Measurements from ENCODE around the gene SRGAP2B.
"Not testable (repeated sequence)": the region's sequence is repeated elsewhere in the genome, so short reads cannot be mapped to it uniquely, and the experiment has no call there.

The SRGAP2B gene

GRCh38 chr1:144922785-144923184 lies 172.3 kb downstream of the SRGAP2B start:
- not testable (repeated sequence) for H3K27ac ChIP-seq (ENCODE audit: low read depth in 2 of 2, low read length in 2 of 2)

GRCh38 chr1:144919106-144919505 lies 176.0 kb downstream of the SRGAP2B start:
- H3K36me3 ChIP-seq (ENCODE audit: control insufficient read depth in 2 of 2, insufficient read depth in 2 of 2, low read length in 2 of 2); H3K9me3 ChIP-seq (ENCODE audit: control insufficient read depth in 2 of 2, low read length in 2 of 2); H3K9ac ChIP-seq (ENCODE audit: low read depth in 1 of 2, low read length in 2 of 2); H3K27me3 ChIP-seq (ENCODE audit: control insufficient read depth in 2 of 2, insufficient read depth in 2 of 2, low read length in 2 of 2); H3K4me1 ChIP-seq (ENCODE audit: control insufficient read depth in 2 of 2, insufficient read depth in 2 of 2, low read length in 2 of 2); H3K4me3 ChIP-seq (ENCODE audit: low read length in 2 of 2); H3K27ac ChIP-seq (ENCODE audit: low read depth in 2 of 2, low read length in 2 of 2): not testable (repeated sequence)

More at GRCh38 chr1:144922785-144923184, 172.3 kb downstream of the SRGAP2B start:
- H3K9me3 ChIP-seq (ENCODE audit: control insufficient read depth in 2 of 2, low read length in 2 of 2); H3K4me3 ChIP-seq (ENCODE audit: low read length in 2 of 2); H3K36me3 ChIP-seq (ENCODE audit: control insufficient read depth in 2 of 2, insufficient read depth in 2 of 2, low read length in 2 of 2); H3K9ac ChIP-seq (ENCODE audit: low read depth in 1 of 2, low read length in 2 of 2); H3K27me3 ChIP-seq (ENCODE audit: control insufficient read depth in 2 of 2, insufficient read depth in 2 of 2, low read length in 2 of 2); H3K4me1 ChIP-seq (ENCODE audit: control insufficient read depth in 2 of 2, insufficient read depth in 2 of 2, low read length in 2 of 2): not testable (repeated sequence)

GRCh38 chr1:144918027-144918603 lies 177.0 kb downstream of the SRGAP2B start:
- H3K4me1 ChIP-seq (ENCODE audit: control insufficient read depth in 2 of 2, insufficient read depth in 2 of 2, low read length in 2 of 2); H3K36me3 ChIP-seq (ENCODE audit: control insufficient read depth in 2 of 2, insufficient read depth in 2 of 2, low read length in 2 of 2); H3K9me3 ChIP-seq (ENCODE audit: control insufficient read depth in 2 of 2, low read length in 2 of 2); H3K4me3 ChIP-seq (ENCODE audit: low read length in 2 of 2); H3K27ac ChIP-seq (ENCODE audit: low read depth in 2 of 2, low read length in 2 of 2); H3K9ac ChIP-seq (ENCODE audit: low read depth in 1 of 2, low read length in 2 of 2); H3K27me3 ChIP-seq (ENCODE audit: control insufficient read depth in 2 of 2, insufficient read depth in 2 of 2, low read length in 2 of 2): not testable (repeated sequence)

- H3K4me3 ChIP-seq (ENCODE audit: low read length in 2 of 2); H3K27ac ChIP-seq (ENCODE audit: low read depth in 2 of 2, low read length in 2 of 2); H3K9ac ChIP-seq (ENCODE audit: low read depth in 1 of 2, low read length in 2 of 2); H3K36me3 ChIP-seq (ENCODE audit: control insufficient read depth in 2 of 2, insufficient read depth in 2 of 2, low read length in 2 of 2); H3K4me1 ChIP-seq (ENCODE audit: control insufficient read depth in 2 of 2, insufficient read depth in 2 of 2, low read length in 2 of 2); H3K9me3 ChIP-seq (ENCODE audit: control insufficient read depth in 2 of 2, low read length in 2 of 2); H3K27me3 ChIP-seq (ENCODE audit: control insufficient read depth in 2 of 2, insufficient read depth in 2 of 2, low read length in 2 of 2): not testable (repeated sequence)
Observed at GRCh38 chr1:144917154-144918026, 177.7 kb downstream of the SRGAP2B start.

- H3K36me3 ChIP-seq (ENCODE audit: control insufficient read depth in 2 of 2, insufficient read depth in 2 of 2, low read length in 2 of 2); H3K27ac ChIP-seq (ENCODE audit: low read depth in 2 of 2, low read length in 2 of 2); H3K4me3 ChIP-seq (ENCODE audit: low read length in 2 of 2); H3K4me1 ChIP-seq (ENCODE audit: control insufficient read depth in 2 of 2, insufficient read depth in 2 of 2, low read length in 2 of 2); H3K9me3 ChIP-seq (ENCODE audit: control insufficient read depth in 2 of 2, low read length in 2 of 2); H3K27me3 ChIP-seq (ENCODE audit: control insufficient read depth in 2 of 2, insufficient read depth in 2 of 2, low read length in 2 of 2); H3K9ac ChIP-seq (ENCODE audit: low read depth in 1 of 2, low read length in 2 of 2): not testable (repeated sequence)
Observed at GRCh38 chr1:144913977-144914734, 181.0 kb downstream of the SRGAP2B start.

- not testable (repeated sequence) for H3K27me3 ChIP-seq (ENCODE audit: control insufficient read depth in 2 of 2, insufficient read depth in 2 of 2, low read length in 2 of 2)
Observed at GRCh38 chr1:144913458-144913857, 181.7 kb downstream of the SRGAP2B start.

GRCh38 chr1:144910729-144911128 lies 184.4 kb downstream of the SRGAP2B start:
- not testable (repeated sequence) for H3K4me1 ChIP-seq (ENCODE audit: control insufficient read depth in 2 of 2, insufficient read depth in 2 of 2, low read length in 2 of 2); H3K9me3 ChIP-seq (ENCODE audit: control insufficient read depth in 2 of 2, low read length in 2 of 2); H3K4me3 ChIP-seq (ENCODE audit: low read length in 2 of 2); H3K9ac ChIP-seq (ENCODE audit: low read depth in 1 of 2, low read length in 2 of 2); H3K27me3 ChIP-seq (ENCODE audit: control insufficient read depth in 2 of 2, insufficient read depth in 2 of 2, low read length in 2 of 2); H3K36me3 ChIP-seq (ENCODE audit: control insufficient read depth in 2 of 2, insufficient read depth in 2 of 2, low read length in 2 of 2); H3K27ac ChIP-seq (ENCODE audit: low read depth in 2 of 2, low read length in 2 of 2)

More at GRCh38 chr1:144913458-144913857, 181.7 kb downstream of the SRGAP2B start:
- H3K9ac ChIP-seq (ENCODE audit: low read depth in 1 of 2, low read length in 2 of 2); H3K9me3 ChIP-seq (ENCODE audit: control insufficient read depth in 2 of 2, low read length in 2 of 2); H3K4me1 ChIP-seq (ENCODE audit: control insufficient read depth in 2 of 2, insufficient read depth in 2 of 2, low read length in 2 of 2); H3K27ac ChIP-seq (ENCODE audit: low read depth in 2 of 2, low read length in 2 of 2); H3K4me3 ChIP-seq (ENCODE audit: low read length in 2 of 2); H3K36me3 ChIP-seq (ENCODE audit: control insufficient read depth in 2 of 2, insufficient read depth in 2 of 2, low read length in 2 of 2): not testable (repeated sequence)

- H3K36me3 ChIP-seq (ENCODE audit: control insufficient read depth in 2 of 2, insufficient read depth in 2 of 2, low read length in 2 of 2); H3K27ac ChIP-seq (ENCODE audit: low read depth in 2 of 2, low read length in 2 of 2); H3K4me3 ChIP-seq (ENCODE audit: low read length in 2 of 2); H3K27me3 ChIP-seq (ENCODE audit: control insufficient read depth in 2 of 2, insufficient read depth in 2 of 2, low read length in 2 of 2); H3K9ac ChIP-seq (ENCODE audit: low read depth in 1 of 2, low read length in 2 of 2); H3K4me1 ChIP-seq (ENCODE audit: control insufficient read depth in 2 of 2, insufficient read depth in 2 of 2, low read length in 2 of 2); H3K9me3 ChIP-seq (ENCODE audit: control insufficient read depth in 2 of 2, low read length in 2 of 2): not testable (repeated sequence)
Observed at GRCh38 chr1:144900841-144901240, 194.3 kb downstream of the SRGAP2B start.

- H3K9ac ChIP-seq (ENCODE audit: low read depth in 1 of 2, low read length in 2 of 2) = not testable (repeated sequence)
Observed at GRCh38 chr1:144894454-144895201, 200.5 kb downstream of the SRGAP2B start.

More at GRCh38 chr1:144894454-144895201, 200.5 kb downstream of the SRGAP2B start:
- H3K36me3 ChIP-seq (ENCODE audit: control insufficient read depth in 2 of 2, insufficient read depth in 2 of 2, low read length in 2 of 2); H3K4me3 ChIP-seq (ENCODE audit: low read length in 2 of 2); H3K4me1 ChIP-seq (ENCODE audit: control insufficient read depth in 2 of 2, insufficient read depth in 2 of 2, low read length in 2 of 2); H3K27ac ChIP-seq (ENCODE audit: low read depth in 2 of 2, low read length in 2 of 2); H3K27me3 ChIP-seq (ENCODE audit: control insufficient read depth in 2 of 2, insufficient read depth in 2 of 2, low read length in 2 of 2); H3K9me3 ChIP-seq (ENCODE audit: control insufficient read depth in 2 of 2, low read length in 2 of 2): not testable (repeated sequence)
